GM23248 (cell line): ENCODE data around the gene PSMC5.

Source experiments
- EZH2 ChIP-seq: fragments of 200-600 bp; sonication (generic); IDR thresholded peaks from 2 replicates; pipeline ENCODE4 v1.6.1; 2018; ENCODE audit warnings: antibody characterized with exemption, mild to moderate bottlenecking; ENCODE audit not compliant: insufficient read depth, poor library complexity, severe bottlenecking
- EZH2phosphoT487 ChIP-seq: fragments of 200-600 bp; sonication (generic); IDR thresholded peaks from 2 replicates; pipeline ENCODE4 v1.6.1; 2018; ENCODE audit warnings: antibody characterized with exemption, moderate library complexity, mild to moderate bottlenecking, low read depth; ENCODE audit not compliant: insufficient read depth

DNA sequence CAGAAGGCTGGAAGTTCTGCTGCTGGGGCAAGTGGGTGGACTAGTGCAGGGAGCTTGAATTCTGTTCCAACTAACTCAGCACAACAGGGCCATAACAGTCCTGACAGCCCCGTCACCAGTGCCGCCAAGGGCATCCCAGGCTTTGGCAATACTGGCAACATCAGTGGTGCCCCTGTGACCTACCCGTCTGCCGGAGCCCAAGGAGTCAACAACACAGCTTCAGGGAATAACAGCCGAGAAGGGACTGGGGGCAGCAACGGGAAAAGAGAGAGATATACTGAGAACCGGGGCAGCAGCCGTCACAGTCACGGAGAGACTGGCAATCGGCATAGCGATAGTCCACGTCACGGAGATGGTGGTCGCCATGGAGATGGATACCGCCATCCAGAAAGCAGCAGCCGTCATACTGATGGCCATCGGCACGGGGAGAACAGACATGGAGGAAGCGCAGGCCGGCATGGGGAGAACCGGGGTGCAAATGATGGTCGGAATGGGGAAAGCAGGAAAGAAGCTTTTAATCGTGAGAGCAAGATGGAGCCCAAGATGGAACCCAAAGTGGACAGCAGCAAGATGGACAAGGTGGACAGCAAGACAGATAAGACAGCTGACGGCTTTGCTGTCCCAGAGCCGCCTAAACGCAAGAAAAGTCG is 9.4 kb upstream of the PSMC5 start:
- TF ChIP-seq EZH2 (no peak), EZH2phosphoT487 (no peak)
